Suppressor macrophage (primary cell): ENCODE data around the gene NSUN4.
"Not testable (repeated sequence)": the region's sequence is repeated elsewhere in the genome, so short reads cannot be mapped to it uniquely, and the experiment has no call there.

Source experiments
- DNase-seq, 4 experiments: peaks; one replicate each; pipeline ENCODE4 v3.0.0-alpha.2; 2020 to 2022
- total RNA-seq, 17 experiments: gene quantifications; one replicate each; lab custom pipeline; 2026; ENCODE audit warnings: mixed read lengths in 6 of 17, inconsistent platforms in 3 of 17; lab: John Stamatoyannopoulos, UW

The NSUN4 gene
- total RNA-seq, result 13.3 to 29.2 (median 21.6) reads per million in 17 experiments

DNA sequence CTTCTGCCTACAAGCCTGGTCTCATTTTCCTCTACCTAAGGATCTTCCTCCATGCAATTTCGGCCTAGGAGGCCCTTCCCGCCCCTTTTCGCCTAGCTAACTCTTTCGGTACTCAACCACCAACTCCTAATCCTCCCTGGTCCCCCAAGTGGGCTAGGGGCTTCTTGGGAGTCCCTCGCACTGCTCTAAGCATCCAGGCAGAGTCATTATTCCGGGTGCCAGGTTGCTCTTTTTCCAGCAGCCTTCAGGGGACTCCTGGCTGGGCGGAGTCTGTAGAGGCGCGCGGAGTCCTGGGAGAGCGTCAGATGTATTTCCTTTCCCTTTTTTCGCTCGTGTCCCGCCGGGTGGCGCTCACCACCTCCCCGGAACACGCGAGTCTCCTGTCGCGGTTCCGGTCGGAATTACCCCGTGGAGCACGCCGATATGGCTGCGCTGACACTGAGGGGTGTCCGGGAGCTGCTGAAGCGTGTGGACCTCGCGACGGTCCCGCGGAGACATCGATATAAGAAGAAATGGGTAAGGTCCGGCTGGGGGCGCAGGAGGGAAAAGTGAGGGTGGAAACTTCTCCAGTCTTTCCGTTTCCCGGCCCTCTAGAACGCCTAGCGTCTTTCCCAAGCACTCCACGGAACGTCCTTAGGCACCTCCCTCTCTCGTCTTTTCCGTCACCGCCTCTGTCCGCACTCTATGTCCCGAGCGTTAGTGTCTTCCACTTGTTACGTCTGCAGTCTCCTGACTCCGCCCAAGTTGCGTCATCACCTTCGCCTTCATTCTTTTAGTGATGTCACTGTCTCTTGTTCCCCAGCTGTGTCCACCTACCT is at the start of gene NSUN4:
TSS of gene NSUN4 (plus strand) at position 404 of the 818 bp plus-strand sequence. CDS start at position 424, 20 bp downstream.
- peak; percentile 95 to 98 (median 97) for DNase-seq

DNA sequence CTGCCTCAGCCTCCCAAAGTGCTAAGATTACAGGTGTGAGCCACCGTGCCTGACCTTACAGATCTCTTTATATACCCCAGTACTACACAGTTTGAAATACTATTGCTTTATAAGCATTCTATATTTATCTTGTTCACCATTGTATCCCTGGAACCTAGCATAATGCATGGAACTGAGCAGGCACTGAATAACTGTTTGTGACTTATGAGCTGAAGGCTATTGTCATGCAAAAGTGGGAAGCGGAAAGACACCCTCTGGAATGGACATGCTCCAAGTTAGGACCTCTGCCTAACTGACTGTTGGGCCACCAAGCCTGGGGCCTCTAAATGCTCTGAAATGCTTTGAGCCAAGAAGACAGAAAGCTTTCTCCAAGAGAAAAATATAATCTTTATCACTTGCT is 45.3 kb upstream of the NSUN4 start:
- no peak for DNase-seq

DNA sequence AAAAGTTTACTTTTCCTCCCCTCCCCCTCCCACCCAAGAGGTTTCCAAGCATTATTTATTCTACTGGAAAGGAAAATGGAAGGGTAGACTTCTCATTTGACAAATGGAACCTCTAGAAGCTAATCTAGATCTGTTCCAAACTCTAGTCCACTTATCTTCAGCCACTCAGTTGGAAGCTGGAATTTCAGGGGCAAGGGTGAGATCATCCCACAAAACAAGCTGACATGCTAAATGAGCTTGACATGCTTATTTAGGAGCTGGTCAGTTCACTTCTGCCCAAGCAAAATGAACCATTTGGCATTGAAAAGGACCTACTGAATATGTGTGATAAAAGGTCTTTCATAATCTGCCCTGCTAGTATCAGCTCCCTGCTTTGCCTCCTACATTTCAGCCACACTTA is 42.2 kb upstream of the NSUN4 start:
- DNase-seq, result no peak

GRCh38 chr1:46300673-46301405 is 39.8 kb upstream of the NSUN4 start:
- DNase-seq, result peak in 3 of 4 experiments; percentile 20 to 31 (median 20)

GRCh38 chr1:46301406-46301807 is 39.2 kb upstream of the NSUN4 start:
- peak; percentile 9 to 49 (median 44) for DNase-seq

GRCh38 chr1:46301808-46302640 is 38.6 kb upstream of the NSUN4 start:
- peak; percentile 62 to 80 (median 70) for DNase-seq

DNA sequence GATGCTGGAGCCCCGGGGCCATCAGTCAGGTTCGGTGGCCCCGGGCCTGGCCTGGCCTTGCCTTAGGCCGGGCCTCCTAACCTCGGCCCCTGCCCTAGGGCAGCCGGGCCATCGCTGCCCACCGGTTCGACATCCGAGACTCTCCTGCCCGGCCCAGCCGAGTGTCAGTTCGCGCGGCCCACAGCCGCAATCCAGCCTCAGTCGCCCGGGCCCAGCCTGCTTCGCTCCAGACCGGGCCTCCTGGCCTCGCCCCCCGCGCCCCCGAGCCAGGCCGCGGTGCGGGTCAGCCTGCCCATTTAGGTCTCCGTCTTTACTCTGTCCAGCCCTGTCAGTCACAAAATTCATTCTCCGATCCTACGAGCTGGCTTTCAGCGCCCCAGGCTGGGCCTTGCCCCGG is 38.0 kb upstream of the NSUN4 start:
- peak; percentile 25 to 67 (median 42) for DNase-seq

DNA sequence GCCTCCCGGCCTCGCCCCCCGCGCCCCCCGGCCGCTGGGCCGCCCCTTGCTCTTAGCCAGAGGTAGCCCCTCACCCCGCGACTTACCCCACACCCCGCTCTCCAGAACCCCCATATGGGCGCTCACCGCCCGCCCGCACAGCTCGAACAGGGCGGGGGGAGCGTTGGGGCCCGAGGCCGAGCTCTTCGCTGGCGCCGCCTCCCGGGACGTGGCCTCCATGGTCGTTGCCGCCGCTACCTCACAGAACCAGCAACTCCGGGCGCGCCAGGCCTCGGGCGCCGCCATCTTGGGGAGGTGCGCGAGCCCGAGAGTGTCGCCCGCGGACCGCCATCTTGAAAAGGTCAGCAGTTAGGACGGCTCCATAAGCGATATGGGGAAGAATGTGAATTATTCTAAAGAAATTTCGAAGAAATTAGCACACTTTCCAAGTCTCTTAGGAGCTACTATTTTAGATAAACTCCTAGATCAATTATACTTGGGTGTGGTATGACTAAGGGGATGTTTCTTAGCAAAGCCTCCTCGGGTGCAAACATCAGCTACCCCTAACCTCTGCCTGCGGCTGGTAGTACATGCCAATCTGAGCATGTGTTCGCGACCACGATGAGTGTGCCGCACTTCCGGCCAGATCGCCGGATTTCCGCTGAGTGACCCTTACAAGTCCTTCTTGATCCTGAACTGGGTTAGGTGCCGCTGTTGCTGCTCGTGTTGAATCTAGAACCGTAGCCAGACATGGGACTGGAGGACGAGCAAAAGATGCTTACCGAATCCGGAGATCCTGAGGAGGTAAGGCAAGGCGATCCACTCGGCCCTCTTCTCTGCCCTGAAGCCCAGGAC is 37.4 kb upstream of the NSUN4 start, which contains the start of the genes LRRC41 and UQCRH:
TSS of gene LRRC41 (minus strand) at position 579 of the 834 bp plus-strand sequence. CDS start at position 285, 294 bp downstream.
TSS of gene UQCRH (plus strand) at position 661 of the 834 bp plus-strand sequence. CDS start at position 730, 69 bp downstream.
- DNase-seq, result peak; percentile 97 to 98 (median 98)

DNA sequence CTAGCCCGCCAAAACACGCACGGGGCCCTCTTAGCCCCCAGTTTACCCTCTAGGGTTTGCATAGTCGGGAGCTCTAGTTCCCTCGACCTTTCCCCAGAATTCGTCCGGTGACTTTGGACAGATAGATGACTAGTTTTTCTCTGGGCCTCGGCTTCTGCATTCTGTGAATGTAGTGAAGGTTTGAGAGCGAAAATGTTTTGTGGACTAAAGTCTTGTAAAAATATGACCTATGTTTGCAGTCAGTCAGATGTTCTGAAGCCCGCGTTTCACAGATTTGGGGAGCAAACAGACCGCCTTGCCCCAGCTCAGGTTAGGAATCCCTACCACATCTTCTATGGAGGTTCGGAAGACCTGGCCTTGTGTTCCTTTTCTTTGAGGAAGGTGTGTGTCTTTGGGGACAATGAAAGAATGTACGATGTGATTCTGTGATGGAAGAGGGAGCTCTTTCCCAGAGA is 36.7 kb upstream of the NSUN4 start:
- DNase-seq, result no peak

GRCh38 chr1:46306159-46306530 is 34.5 kb upstream of the NSUN4 start:
- DNase-seq, result no peak

DNA sequence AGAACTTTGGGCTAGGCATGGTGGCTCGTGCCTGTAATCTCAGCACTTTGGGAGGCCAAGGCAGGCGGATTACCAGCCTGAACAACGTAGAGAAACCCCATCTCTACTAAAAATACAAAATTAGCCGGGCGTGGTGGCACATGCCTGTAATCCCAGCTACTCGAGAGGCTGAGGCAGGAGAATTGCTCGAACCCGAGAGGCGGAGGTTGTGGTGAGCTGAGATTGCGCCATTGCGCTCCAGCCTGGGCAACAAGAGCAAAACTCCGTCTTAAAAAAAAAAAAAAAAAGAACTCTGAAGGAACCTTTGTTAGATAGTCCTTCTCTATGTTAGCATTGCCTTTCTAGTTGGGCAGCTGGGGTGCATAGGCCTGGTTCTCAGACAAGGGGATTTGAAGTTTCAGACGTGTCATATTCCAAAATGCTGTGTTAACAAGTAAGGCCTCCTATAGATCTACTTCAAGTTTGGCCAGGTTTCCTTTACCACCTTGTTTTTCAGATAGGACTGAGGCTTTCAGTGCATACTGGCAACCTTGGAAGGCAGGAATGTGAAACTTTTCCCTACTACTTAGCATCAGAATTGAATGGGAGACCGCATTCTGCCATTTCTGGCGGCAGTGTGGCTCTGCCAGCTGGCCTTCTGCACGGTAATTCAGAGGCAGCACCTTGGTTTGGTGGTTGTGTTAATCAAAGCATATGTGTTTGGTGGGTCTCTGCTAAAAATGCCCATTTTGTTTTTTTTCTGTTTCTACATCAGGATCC is 31.0 kb upstream of the NSUN4 start:
- DNase-seq, result no peak

- peak in 1 of 4 experiments; percentile 30 for DNase-seq
These were observed 30.3 kb upstream of the NSUN4 start for GRCh38 chr1:46310321-46310720.

DNA sequence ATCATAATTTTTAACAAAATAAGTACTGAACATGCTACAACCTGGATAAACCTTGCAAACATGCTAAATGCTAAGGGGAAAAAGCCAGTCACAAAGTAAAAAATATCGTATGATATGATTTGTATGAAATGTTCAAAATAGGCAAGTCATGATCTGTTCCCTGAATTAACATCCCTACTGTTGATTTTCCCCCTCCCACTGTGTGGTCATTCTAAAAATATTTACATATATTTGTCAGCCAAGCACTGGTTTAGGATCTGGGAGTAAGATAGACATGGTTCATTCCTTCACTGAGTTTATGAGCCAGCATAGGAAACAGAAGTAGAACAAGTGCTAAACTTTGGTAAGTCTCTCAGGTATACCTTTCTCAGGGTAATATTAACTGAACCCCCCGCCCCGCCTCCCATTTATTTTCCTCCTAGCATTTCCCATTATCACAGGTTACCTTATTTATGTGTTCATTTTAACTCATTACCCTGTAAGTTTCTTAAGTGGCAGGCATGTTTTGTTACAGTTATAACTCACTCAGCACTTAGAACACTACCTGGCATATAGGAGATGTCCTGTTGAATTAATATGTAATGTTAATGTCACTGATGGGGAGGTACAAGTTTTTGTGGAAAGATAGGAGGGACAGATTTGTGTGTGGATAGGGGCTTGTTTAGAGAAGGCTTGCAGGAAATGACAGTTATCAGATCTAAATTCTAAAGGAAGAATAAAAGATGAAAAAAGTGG is 24.8 kb upstream of the NSUN4 start:
- no peak for DNase-seq

DNA sequence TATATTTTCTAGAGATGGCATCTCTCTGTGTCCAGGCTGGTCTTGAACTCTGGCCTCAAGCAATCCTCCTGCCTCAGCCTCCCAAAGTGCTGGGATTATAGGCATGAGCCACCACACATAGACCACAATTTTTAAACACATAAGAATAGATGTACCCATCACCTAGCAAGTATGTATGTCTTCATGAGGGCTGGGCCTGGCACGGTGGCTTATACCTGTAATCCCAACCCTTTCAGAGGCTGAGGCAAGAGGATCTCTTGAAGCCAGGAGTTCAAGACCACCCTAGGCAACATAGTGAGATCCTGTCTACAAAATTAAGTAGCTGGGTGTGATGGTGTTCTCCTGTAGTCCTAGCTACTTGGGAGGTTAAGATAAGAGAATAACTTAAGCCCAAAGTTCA is 23.3 kb upstream of the NSUN4 start:
- no peak for DNase-seq

DNA sequence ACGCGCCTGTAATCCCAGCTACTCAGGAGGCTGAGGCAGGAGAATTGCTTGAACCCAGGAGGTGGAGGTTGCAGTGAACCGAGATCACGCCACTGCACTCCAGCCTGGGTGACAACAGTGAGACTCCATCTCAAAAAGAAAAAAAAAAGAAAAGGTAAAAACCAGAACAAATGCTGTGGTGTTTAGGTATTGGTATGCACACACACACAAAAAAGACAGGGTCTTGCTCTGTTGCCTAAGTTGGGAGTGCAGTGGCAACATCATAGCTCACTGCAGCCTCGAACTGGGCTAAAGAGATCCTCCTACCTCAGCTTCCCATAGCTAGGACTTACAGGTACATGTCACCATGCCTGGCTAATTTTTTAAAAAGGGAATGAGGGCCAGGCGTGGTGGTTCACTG is 21.3 kb upstream of the NSUN4 start:
- DNase-seq, result not testable (repeated sequence)

DNA sequence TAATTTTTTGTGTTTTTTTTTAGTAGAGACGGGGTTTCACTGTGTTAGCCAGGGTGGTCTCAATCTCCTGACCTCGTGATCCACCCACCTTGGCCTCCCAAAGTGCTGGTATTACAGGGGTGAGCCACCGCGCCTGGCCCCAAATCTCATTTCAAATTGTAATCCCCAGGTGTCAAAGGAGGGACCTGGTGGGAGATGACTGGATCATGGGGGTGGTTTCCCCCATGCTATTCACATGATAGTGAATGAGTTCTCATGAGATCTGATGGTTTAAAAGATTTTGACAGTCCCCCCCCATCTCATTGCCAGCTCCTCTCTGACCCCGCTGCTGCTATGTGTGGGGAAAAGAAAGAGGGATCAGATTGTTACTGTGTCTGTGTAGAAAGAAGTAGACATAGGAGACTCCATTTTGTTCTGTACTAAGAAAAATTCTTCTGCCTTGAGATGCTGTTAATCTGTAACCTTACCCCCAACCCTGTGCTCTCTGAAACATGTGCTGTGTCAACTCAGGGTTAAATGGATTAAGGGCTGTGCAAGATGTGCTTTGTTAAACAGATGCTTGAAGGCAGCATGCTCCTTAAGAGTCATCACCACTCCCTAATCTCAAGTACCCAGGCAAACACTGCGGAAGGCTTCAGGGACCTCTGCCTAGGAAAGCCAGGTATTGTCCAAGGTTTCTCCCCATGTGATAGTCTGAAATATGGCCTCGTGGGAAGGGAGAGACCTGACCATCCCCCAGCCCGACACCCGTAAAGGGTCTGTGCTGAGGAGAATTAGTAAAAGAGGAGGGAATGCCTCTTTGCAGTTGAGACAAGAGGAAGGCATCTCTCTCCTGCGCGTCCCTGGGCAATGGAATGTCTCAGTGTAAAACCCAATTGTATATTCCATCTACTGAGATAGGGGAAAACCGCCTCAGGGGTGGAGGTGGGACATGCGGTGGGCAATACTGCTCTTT is 20.4 kb upstream of the NSUN4 start:
- DNase-seq, result not testable (repeated sequence)

GRCh38 chr1:46322191-46322590 is 18.4 kb upstream of the NSUN4 start:
- not testable (repeated sequence) for DNase-seq

GRCh38 chr1:46325285-46326076 is 15.1 kb upstream of the NSUN4 start:
- not testable (repeated sequence) for DNase-seq
